Measurements from ENCODE around the gene PDCD2L. TPM values are rescaled to one million over a fixed set of nuclear protein-coding genes. Genes with fewer than 3 reads are reported as not detected.

The PDCD2L gene
- polyA plus RNA-seq, 1 experiment = 9.3 TPM

- peak; percentile 75 for TF ChIP-seq CTCF (IDR thresholded peaks at IDR 0.05; ENCODE audit: insufficient read depth, low read depth, low read length)
- peak; percentile 89 for DNase-seq (ENCODE audit: low read depth)
- POLR2A ChIA-PET = no interaction called here
- no peaks in the 10 kb centered on the region for H3K27me3 ChIP-seq (ENCODE audit: control insufficient read depth, insufficient read depth, low read length)
- CTCF ChIA-PET = interaction anchor here (0.9 to 4.5 kb wide), 3 partner anchors 13 to 263 kb away, joined by 3 to 19 read pairs (median 4); no protein-coding TSS in a partner anchor
- H3K4me3 ChIP-seq (ENCODE audit: low read depth, low read length) = peak overlapping the region; percentile 25
- H3K36me3 ChIP-seq (ENCODE audit: control insufficient read depth, insufficient read depth, low read length) = peaks cover 7% of the 10 kb centered on the region
These were observed 44.9 kb upstream of the PDCD2L start for GRCh38 chr19:34359140-34359953.

DNA sequence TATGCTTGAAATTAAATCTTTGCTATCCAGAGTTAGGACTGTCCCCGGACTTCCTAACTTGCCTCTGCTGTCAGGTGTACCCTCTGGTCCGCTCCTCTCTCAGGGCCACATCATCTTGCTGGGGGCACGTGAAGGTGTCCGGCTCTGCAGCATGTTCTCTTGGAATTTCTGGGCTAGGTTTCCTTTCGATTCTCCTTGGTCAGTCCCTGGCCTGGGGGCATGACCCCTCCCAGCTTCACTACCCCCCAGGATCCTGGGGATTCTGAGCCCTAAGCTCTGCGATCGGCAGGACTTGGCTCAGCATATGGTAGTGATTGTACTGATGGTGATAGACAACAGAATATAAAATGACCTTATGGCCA, 44.3 kb upstream of the PDCD2L start:
- H3K36me3 ChIP-seq (ENCODE audit: control insufficient read depth, insufficient read depth, low read length) = peaks cover 5% of the 10 kb centered on the region
- H3K27me3 ChIP-seq (ENCODE audit: control insufficient read depth, insufficient read depth, low read length) = no peaks in the 10 kb centered on the region
- ChIA-PET POLR2A (no interaction called here), CTCF (interaction anchor here (0.9 to 4.5 kb wide), 3 partner anchors 14 to 263 kb away, joined by 3 to 19 read pairs (median 4); no protein-coding TSS in a partner anchor)
- TF ChIP-seq CTCF (IDR thresholded peaks at IDR 0.05; ENCODE audit: insufficient read depth, low read depth, low read length) = no peak
- no peak for DNase-seq (ENCODE audit: low read depth)
- H3K4me3 ChIP-seq (ENCODE audit: low read depth, low read length) = peak overlapping the region; percentile 25

- TF ChIP-seq CTCF (IDR thresholded peaks at IDR 0.05; ENCODE audit: insufficient read depth, low read depth, low read length) = no peak
- no peak for DNase-seq (ENCODE audit: low read depth)
- Histone ChIP-seq H3K27me3 (ENCODE audit: control insufficient read depth, insufficient read depth, low read length) (no peaks in the 10 kb centered on the region), H3K36me3 (ENCODE audit: control insufficient read depth, insufficient read depth, low read length) (peaks cover 3% of the 10 kb centered on the region; the same call in 1 of the 2 replicates), H3K4me3 (ENCODE audit: low read depth, low read length) (no peak overlapping the region)
- ChIA-PET POLR2A (no interaction called here), CTCF (interaction anchor here (1.9 to 4.5 kb wide), 2 partner anchors 14 to 187 kb away, joined by 4 to 19 read pairs; no protein-coding TSS in a partner anchor)
These were observed 43.8 kb upstream of the PDCD2L start for GRCh38 chr19:34360354-34360909.

DNA sequence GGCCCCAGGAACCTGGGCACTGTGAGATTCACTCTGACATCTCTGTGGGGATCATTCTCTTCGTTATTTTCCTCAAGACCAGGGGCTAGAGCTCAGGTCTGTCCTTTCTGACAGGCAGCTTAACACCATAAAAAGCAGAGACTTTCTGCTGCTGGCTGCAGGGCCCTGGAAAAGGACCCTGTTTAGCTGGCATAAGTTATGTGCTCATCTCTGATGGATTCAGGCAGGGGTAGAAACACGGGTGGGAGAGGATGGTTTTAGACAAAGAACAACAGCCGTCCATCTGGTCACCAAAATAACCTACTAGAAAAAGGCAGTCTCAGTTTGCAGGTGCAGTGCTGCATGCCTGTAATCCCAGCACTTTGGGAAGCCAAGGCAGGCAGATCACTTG, 41.5 kb upstream of the PDCD2L start:
- Histone ChIP-seq H3K27me3 (ENCODE audit: control insufficient read depth, insufficient read depth, low read length) (no peaks in the 10 kb centered on the region), H3K4me3 (ENCODE audit: low read depth, low read length) (no peak overlapping the region), H3K36me3 (ENCODE audit: control insufficient read depth, insufficient read depth, low read length) (peaks cover 7% of the 10 kb centered on the region)
- no peak for TF ChIP-seq CTCF (IDR thresholded peaks at IDR 0.05; ENCODE audit: insufficient read depth, low read depth, low read length)
- no peak for DNase-seq (ENCODE audit: low read depth)
- ChIA-PET POLR2A (no interaction called here), CTCF (no interaction called here)

DNA sequence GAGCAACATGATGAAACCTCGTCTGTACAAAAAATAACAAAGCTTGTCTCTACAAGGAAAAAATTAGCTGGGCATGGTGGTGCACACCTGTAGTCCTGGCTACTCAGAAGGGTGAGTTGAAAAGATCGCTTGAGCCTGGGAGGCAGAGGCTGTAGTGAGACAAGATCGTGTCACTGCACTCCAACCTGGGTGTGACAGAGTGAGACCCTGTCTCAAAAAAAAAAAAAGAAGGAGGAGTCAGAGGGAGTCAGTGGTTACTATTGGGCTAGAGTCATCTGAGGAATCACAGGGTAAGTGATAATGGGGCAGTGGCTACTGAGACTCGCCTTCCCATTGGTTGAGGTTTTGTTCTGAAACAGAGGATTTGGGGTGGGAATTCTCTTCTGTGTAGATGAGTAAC, 41.1 kb upstream of the PDCD2L start:
- DNase-seq (ENCODE audit: low read depth) = no peak
- ChIA-PET CTCF (no interaction called here), POLR2A (no interaction called here)
- H3K4me3 ChIP-seq (ENCODE audit: low read depth, low read length) = no peak overlapping the region
- no peaks in the 10 kb centered on the region for H3K27me3 ChIP-seq (ENCODE audit: control insufficient read depth, insufficient read depth, low read length)
- H3K36me3 ChIP-seq (ENCODE audit: control insufficient read depth, insufficient read depth, low read length) = peaks cover 9% of the 10 kb centered on the region
- TF ChIP-seq CTCF (IDR thresholded peaks at IDR 0.05; ENCODE audit: insufficient read depth, low read depth, low read length) = no peak
